ENCODE data around the gene GPRC5A.

- TF ChIP-seq CTCF (IDR thresholded peaks at IDR 0.05) (no peak), POLR2A (IDR thresholded peaks at IDR 0.05) (no peak)
Observed at GRCh38 chr12:12880537-12880936, 10.8 kb upstream of the GPRC5A start.

Data from sigmoid colon (tissue), 3 donors.